H4 (cell line): ENCODE data around the gene FOXN3. TPM values are rescaled to one million over a fixed set of nuclear protein-coding genes. Genes with fewer than 3 reads are reported as not detected.
"Not testable (repeated sequence)": the region's sequence is repeated elsewhere in the genome, so short reads cannot be mapped to it uniquely, and the experiment has no call there.

Experiments
- DNase-seq: peaks from one replicate; pipeline ENCODE4 v3.0.0-alpha.2; 2015; ENCODE audit warnings: low spot score
- total RNA-seq: library from RNA; depleted of rRNA; stranded (reverse); fragments of >200 nt; shearing (Covaris generic); gene quantifications from 2 replicates; pipeline ENCODE4 v1.2.3, GENCODE V29; 2014

The FOXN3 gene
- total RNA-seq, 1 experiment from 2014 or later: 12.2 TPM

DNA sequence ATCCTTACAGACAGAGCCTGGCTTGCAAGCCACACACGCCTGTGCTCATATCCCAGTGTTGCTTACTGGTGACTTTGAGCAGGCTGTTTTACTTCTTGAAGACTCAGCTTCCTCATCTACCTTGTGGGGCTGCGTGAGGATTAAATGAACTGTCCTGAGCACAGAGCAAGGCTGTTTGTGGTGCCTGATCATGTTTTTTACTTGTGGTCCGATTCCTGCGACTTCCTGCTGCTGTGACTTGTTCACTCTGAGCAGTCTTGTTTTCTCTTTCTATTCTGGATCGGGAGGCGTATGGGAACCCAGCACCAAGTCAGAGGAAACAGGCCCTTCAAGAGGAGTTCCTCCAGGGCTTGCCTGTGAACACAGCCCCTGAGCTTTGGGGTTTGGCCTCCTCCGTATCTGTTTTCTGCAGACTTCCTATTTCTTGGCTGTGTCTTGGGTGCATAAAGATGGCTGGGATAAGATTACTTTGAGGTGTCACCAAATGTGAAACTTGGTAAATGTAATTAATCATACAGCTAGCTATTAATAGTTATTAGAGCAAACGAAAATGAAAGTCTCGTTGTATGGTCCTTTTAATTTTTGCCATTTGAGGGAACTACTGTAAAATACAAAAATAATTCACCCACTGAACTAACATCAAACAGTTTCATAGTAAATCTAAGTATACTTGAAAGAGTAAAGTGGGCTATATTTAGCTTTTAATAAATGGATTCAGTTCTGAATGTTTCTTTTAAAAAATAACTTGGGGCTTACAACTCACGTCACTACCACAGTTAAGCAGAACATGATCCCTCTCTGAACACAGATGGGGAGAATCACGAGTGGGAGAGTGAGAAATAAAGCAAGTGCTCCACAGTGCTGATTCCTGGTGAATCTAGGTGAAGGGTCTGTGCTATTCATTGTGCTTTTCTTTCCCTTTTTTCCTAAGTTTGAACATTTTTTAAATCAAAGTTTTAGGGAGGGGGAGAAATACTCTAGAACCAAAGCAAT is 251.5 kb downstream of the FOXN3 start:
- no peak for DNase-seq

DNA sequence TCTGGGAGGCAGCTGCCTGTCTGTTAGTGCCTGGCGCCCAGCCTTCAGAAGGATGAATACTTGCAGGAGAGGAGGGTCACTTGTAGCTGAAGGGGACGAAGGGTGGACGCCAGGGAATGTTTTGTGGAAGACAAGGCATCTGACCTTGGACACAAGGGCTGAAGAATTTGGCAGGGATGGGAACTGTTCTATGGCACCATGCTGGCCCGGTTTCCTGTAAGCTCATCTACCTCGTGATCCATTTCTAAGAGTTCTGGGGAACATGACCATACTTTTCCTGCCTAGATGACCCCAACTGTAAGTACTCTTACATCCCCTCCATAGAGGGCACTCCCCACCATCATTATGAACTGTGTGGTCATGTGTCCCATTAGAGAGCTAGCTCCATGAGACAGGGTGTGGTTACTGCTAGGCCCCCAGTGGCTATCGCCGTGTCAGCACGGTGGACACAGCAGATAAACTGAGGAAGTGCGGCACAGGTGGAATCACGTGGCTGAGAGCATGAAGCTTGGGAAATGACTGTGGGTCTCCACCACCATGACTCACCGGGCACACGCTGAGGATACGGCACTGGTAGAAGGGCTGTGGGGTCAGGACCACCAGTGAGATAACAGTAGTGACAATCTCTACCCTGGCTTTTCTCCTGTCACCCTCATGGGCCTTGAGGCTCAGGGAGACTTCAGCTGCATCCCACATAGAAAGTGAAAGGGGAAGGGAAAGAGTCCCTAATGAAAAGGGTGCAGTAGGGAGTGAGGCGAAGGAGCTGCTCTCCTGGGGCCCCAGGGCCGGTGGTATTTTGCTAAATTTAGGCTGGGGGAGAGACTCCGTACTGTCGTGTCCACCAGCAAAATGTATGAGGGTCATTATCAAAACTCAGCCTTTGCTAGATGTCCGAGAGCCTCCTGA is 252.6 kb downstream of the FOXN3 start:
- no peak for DNase-seq

DNA sequence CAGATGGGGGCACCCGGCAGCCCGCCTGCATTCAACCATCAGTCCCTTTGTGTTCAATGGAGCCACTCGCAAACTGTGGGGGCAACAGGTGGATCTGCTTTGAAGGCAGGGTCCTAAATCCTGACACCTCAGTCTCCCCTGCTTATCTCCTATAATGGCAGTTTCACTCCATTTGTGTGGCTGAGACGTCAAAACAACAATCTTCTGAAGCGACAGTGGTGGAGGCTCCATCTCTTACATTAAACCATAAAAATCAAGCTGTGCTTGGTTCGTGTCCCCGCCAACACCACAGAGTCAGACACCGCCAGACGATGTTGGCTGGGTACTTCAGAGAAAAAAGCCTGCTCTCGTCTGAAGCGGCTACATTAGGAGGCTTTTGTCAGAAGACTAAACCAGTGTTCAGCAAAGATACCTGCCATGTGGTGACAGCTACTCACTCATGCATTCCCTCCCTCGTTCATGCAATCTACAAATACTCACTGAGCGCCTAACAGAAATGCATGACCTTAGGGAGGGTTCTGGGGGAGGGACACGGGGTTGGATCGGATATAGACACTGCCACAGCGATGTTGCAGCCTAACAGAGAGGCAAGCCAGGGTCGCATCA is 253.9 kb downstream of the FOXN3 start:
- no peak for DNase-seq

DNA sequence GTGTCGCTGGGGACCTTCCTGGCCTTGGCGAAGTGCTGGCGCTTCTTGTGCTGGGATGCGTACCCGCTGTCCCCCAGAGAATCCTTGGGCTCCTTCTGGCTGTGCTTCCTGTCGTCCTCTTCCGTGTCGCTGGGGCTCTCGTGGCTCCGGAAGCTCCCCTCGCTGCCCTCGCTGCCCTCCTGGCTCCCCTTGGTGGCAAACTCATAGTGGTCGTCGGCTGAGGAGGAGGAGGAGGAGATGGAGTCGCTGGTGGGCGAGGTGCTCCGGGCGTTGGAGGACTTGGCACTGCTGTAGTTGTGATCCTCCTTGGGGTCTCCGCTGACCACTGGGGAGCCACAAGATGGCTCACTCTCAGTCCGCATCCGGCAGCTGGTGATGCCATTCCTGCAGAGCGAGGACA is 254.4 kb downstream of the FOXN3 start:
- no peak for DNase-seq

DNA sequence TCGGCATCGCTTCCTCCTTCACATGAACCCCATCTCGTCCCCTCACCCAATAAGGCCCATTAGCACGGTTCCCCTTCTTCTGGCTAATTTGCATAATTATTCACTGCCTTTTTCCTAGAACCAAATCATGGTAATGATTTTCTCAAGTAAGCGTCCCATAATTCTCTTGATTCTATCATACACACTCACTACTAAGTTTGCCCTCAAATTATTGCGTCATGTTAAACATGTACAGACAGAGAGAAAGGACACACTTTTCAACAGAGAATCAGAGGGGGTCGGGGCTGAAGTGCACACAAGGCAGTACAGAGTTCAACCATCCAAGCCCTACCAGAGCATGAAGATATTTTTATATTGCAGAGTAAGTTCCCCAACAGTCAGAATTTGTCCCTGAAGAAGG is 256.6 kb downstream of the FOXN3 start:
- DNase-seq: no peak

- DNase-seq: no peak
Observed at GRCh38 chr14:89158701-89159100, 258.3 kb downstream of the FOXN3 start.

- DNase-seq: not testable (repeated sequence)
Observed at GRCh38 chr14:89158104-89158503, 258.9 kb downstream of the FOXN3 start.

- DNase-seq: no peak
Observed at GRCh38 chr14:89155491-89155890, 261.5 kb downstream of the FOXN3 start.

DNA sequence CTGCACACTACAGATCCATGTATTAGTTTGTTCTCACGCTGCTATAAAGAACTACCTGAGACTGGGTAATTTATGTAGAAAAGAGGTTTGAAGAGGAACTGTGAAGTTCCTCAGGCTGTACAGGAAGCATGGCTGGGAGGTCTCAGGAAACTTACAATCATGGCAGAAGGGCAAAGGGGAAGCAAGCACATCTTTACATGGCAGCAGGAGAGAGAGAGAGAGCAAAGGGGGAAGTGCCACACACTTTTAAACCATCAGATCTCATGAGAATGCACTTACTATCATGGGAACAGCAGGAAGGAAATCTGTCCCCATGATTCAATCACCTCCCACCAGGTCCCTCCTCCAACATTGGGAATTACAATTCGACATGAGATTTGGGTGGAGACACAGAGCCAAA is 265.3 kb downstream of the FOXN3 start:
- not testable (repeated sequence) for DNase-seq

DNA sequence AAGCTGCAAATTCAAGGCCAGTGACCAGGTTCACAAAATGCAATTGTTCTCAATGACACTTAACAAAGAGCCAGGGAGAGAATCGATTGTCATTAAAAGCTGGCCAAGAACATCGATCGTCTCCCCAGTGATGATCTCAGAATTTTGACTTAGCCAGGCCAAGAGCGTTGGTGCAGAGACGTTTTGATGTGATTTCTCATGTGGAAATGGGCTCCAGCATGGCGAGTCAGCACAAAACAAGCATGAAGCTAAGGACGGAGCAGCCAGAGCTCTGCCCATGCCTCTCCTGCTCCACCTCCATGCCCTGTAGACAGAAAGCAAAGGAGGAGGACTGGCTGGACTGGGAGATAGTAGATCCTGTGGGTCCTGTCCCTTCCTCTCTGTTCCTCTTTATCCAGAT is 270.8 kb downstream of the FOXN3 start:
- DNase-seq: no peak

- DNase-seq: no peak
Observed at GRCh38 chr14:89144642-89145041, 272.4 kb downstream of the FOXN3 start.

DNA sequence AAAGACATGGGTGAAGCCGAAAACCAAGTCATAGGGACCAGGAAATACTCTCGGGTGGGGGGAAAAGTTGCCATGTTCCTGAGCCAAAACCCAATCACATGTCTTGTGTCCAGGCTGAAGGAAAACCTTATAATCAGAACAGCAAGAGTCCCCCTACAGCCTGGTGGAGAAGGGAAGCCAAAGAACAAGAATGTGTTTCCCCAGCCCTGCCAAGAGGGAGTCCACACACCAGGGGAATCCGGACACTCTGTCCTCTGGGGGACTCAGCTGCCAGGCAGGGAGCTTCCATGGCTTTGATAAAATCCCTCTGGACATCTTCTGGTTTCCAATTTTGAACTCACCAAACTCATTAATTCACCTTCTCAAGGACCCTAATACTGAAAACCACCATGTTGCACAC is 273.0 kb downstream of the FOXN3 start:
- DNase-seq: no peak

- no peak for DNase-seq
Observed at GRCh38 chr14:89143595-89143994, 273.4 kb downstream of the FOXN3 start.

GRCh38 chr14:89142366-89142765 is 274.7 kb downstream of the FOXN3 start:
- DNase-seq: no peak

- DNase-seq: no peak
Observed at GRCh38 chr14:89141862-89142261, 275.2 kb downstream of the FOXN3 start.

DNA sequence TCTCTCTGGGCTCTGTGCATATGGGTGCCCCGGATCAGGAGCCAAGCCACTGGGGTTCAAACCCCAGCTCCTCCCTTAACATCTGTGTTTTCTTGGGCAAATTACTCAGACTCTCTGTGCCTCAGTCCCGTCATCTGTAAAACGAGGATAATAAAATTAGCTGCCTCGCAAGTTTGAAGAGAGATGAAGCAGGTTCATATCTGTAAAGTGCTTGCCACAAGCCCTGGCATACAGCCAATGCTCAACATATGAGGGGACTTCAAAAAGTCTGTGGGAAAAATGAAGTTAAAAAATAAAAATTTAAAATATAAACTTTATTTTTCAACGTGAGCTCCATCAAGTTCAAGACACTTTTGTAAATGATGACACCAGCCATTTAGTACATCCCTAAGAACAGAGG is 276.7 kb downstream of the FOXN3 start:
- DNase-seq: no peak

- no peak for DNase-seq
Observed at GRCh38 chr14:89139404-89140247, 277.4 kb downstream of the FOXN3 start.

DNA sequence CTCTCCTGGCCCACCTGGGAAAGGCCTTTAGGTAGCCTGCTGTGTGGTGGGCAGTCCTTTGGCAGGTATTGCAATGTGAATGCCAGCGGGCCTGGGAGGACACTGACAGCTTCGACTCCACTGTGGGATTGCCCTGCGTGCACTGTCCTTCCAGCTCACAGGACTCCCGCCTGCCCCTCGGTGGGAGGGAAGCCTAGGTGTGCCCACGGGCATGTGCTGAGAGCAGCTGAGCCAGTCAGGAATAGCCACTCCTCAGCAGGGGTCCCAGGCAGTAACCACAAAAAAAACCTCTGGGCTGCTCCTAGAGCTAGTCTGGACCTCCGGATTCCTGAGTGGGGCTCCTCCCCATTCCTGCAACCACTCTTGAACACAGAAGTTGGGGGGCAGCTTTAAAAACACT is 278.2 kb downstream of the FOXN3 start:
- no peak for DNase-seq

DNA sequence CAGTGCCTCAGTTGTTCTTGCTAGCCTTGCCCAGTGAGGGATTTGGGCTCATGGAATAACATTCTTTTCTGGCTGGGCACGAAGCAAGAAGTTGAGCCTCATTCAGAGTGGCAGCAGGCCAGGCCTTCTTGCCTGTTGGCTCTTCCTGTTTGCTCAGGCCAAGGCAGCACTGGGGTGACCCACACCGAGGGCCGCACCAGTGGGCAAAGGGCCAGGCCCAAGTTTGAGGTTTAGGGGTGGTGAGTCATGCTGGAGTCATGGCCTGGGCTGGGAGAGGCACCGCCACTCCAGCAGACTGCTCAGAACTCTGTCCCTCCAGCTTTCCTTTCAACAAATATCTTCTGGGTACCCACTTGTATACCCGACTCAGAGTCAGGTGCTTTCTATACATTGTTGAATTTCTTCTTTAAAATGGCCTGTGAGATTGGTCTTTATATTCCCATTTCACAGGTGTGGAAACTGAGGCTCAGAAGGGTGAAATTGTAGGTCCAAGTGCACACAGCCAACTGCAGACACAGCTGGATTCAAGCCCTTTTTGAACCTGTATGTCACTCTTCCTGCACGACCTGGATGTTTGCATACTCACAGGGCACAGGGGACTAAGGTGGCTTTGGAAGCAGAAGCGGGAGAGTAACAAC is 279.4 kb downstream of the FOXN3 start:
- DNase-seq: peak; percentile 92

DNA sequence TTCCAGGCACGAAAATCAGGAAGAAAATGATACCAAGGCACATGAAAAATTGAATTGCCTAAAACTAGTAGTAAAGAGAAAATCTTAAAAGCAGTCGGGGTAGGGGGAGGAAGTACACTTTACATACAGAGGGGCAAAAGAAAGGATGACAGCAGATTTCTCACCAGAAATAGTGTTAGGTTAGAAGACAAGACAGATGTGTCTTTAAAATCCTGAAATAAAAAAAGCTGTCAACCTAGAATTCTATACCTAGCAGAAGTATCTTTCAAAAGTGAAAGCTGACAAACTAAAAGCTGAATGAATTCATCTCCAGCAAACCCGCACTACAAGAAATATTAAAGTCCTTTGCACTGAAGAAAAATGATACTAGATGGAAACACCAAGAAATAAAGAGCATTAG is 280.4 kb downstream of the FOXN3 start:
- DNase-seq: no peak

- DNase-seq: no peak
Observed at GRCh38 chr14:89134640-89135039, 282.4 kb downstream of the FOXN3 start.
